GM23338 (cell line): ENCODE results near the gene PPIA. TPM values are rescaled to one million over a fixed set of nuclear protein-coding genes. Genes with fewer than 3 reads are reported as not detected.

ENCODE experiments used
- ATAC-seq: fragments of 200-7000 bp; cut with Tn5 transposase; 3 replicates; pipeline ENCODE4 v1.9.1; 2020
- DNase-seq: peaks from one replicate; pipeline ENCODE4 v3.0.0-alpha.2; 2015; ENCODE audit warnings: low spot score
- H2AFZ ChIP-seq: fragments of 200-600 bp; sonication (generic); 2 replicates; pipeline ENCODE4 v1.8.0; 2016; ENCODE audit warnings: antibody characterized with exemption, mild to moderate bottlenecking, moderate library complexity
- H3F3A ChIP-seq: fragments of 200-600 bp; sonication (generic); replicated peaks from 2 replicates; pipeline ENCODE4 v1.8.0; 2017; ENCODE audit warnings: antibody characterized with exemption, mixed run types, low read depth
- H3K27ac ChIP-seq: fragments of 200-600 bp; sonication (generic); 2 replicates; pipeline ENCODE4 v1.6.1; 2016; ENCODE audit warnings: low read depth
- H3K27me3 ChIP-seq: fragments of 200-600 bp; sonication (generic); 2 replicates; pipeline ENCODE4 v1.8.0; 2016; ENCODE audit warnings: mild to moderate bottlenecking, mixed run types, moderate library complexity; ENCODE audit not compliant: insufficient read depth
- H3K36me3 ChIP-seq: fragments of 200-600 bp; sonication (generic); 2 replicates; pipeline ENCODE4 v1.8.0; 2016; ENCODE audit warnings: mild to moderate bottlenecking; ENCODE audit not compliant: insufficient read depth
- H3K4me1 ChIP-seq: fragments of 200-600 bp; sonication (generic); 2 replicates; pipeline ENCODE4 v1.8.0; 2016; ENCODE audit warnings: mild to moderate bottlenecking, moderate library complexity; ENCODE audit not compliant: insufficient read depth
- H3K4me2 ChIP-seq: fragments of 200-600 bp; sonication (generic); 2 replicates; pipeline ENCODE4 v1.7.1; 2017; ENCODE audit warnings: mixed run types
- H3K4me3 ChIP-seq: fragments of 200-600 bp; sonication (generic); 2 replicates; pipeline ENCODE4 v1.6.1; 2016; ENCODE audit warnings: mixed run types
- H3K79me2 ChIP-seq: fragments of 200-600 bp; sonication (generic); replicated peaks from 2 replicates; pipeline ENCODE4 v1.8.0; 2017; ENCODE audit warnings: mild to moderate bottlenecking; ENCODE audit not compliant: insufficient read depth
- H3K9me2 ChIP-seq: fragments of 200-600 bp; sonication (generic); 2 replicates; pipeline ENCODE4 v1.8.0; 2017; ENCODE audit not compliant: insufficient read depth
- H4K20me1 ChIP-seq: fragments of 200-600 bp; sonication (generic); replicated peaks from 2 replicates; pipeline ENCODE4 v1.8.0; 2017; ENCODE audit warnings: mild to moderate bottlenecking; ENCODE audit not compliant: insufficient read depth
- H3K27ac Mint-ChIP-seq: 2 replicates; pipeline ENCODE4 v1.8.0; 2020; ENCODE audit warnings: inconsistent platforms, mild to moderate bottlenecking, moderate library complexity, mixed read lengths
- H3K27me3 Mint-ChIP-seq: 3 replicates; pipeline ENCODE4 v1.8.0; 2022; ENCODE audit warnings: low read depth, mild to moderate bottlenecking, moderate library complexity, mixed read lengths, inconsistent platforms; ENCODE audit not compliant: insufficient read depth, poor library complexity
- H3K36me3 Mint-ChIP-seq: 3 replicates; pipeline ENCODE4 v1.8.0; 2021; ENCODE audit warnings: low read depth, mild to moderate bottlenecking, inconsistent platforms, moderate library complexity, mixed read lengths
- H3K4me1 Mint-ChIP-seq: 3 replicates; pipeline ENCODE4 v1.8.0; 2020; ENCODE audit warnings: mild to moderate bottlenecking, inconsistent platforms, mixed read lengths
- H3K4me3 Mint-ChIP-seq: 3 replicates; pipeline ENCODE4 v1.8.0; 2021; ENCODE audit warnings: moderate library complexity, mild to moderate bottlenecking, inconsistent platforms, mixed read lengths
- H3K9me3 Mint-ChIP-seq: 3 replicates; pipeline ENCODE4 v1.8.0; 2020; ENCODE audit warnings: moderate library complexity, mild to moderate bottlenecking, inconsistent platforms, mixed read lengths
- CREB1 ChIP-seq: fragments of 250-450 bp; sonication (Bioruptor Pico); IDR thresholded peaks from 2 replicates; pipeline ENCODE4 v1.5.0; 2020; ENCODE audit warnings: low read depth, mild to moderate bottlenecking, moderate library complexity
- CTCF ChIP-seq, 2 experiments: fragments of 200-600 bp in 1 of 2; sonication (generic) in 1 of 2; conservative IDR thresholded peaks; 2 replicates each; pipeline versions ENCODE4 v1.5.1 to v1.6.1; 2016 to 2017; ENCODE audit warnings: antibody characterized with exemption in 2 of 2, low read depth in 2 of 2, mild to moderate bottlenecking in 2 of 2, moderate library complexity in 1 of 2
- ETS1 ChIP-seq: IDR thresholded peaks from 2 replicates; pipeline ENCODE4 v1.6.1; 2016; ENCODE audit warnings: antibody characterized with exemption
- EZH2phosphoT487 ChIP-seq: fragments of 200-600 bp; sonication (generic); IDR thresholded peaks from one replicate; pipeline ENCODE4 v1.8.1; 2018; ENCODE audit warnings: antibody characterized with exemption; ENCODE audit not compliant: unreplicated experiment
- JUNB ChIP-seq: IDR thresholded peaks from one replicate; pipeline ENCODE4 v1.6.1; 2016; ENCODE audit warnings: antibody characterized with exemption; ENCODE audit not compliant: unreplicated experiment
- NANOG ChIP-seq: IDR thresholded peaks from 2 replicates; pipeline ENCODE4 v1.6.1; 2016; ENCODE audit warnings: antibody characterized with exemption, borderline replicate concordance
- POLR2AphosphoS5 ChIP-seq: IDR thresholded peaks from 2 replicates; pipeline ENCODE4 v1.6.1; 2016; ENCODE audit warnings: antibody characterized with exemption, low read depth
- REST ChIP-seq: IDR thresholded peaks from one replicate; pipeline ENCODE4 v1.6.1; 2018; ENCODE audit warnings: antibody characterized with exemption; ENCODE audit not compliant: unreplicated experiment
- STAT1 ChIP-seq: IDR thresholded peaks from one replicate; pipeline ENCODE4 v1.6.1; 2016; ENCODE audit warnings: antibody characterized with exemption; ENCODE audit not compliant: unreplicated experiment
- ZNF331 ChIP-seq: fragments of 250-450 bp; sonication (Bioruptor Pico); IDR thresholded peaks from 2 replicates; pipeline ENCODE4 v1.5.0; 2020; ENCODE audit warnings: low read depth, mild to moderate bottlenecking, moderate library complexity
- ZNF462 ChIP-seq: fragments of 250-450 bp; sonication (Bioruptor Pico); IDR thresholded peaks from 2 replicates; pipeline ENCODE4 v1.5.0; 2020; ENCODE audit warnings: mild to moderate bottlenecking, moderate library complexity
- polyA plus RNA-seq: library from polyadenylated mRNA; unstranded; fragments of >200 nt; fragmentation: Nextera tagmentation; extraction: Ambion mirVana; gene quantifications from 2 replicates; pipeline ENCODE4 v1.2.1, GENCODE V29; 2016
- total RNA-seq: library from RNA; depleted of rRNA; stranded (reverse); fragments of >200 nt; shearing (Covaris generic); gene quantifications from 2 replicates; pipeline ENCODE4 v1.2.3, GENCODE V29; 2014

Gene PPIA
- total and polyA plus RNA-seq, 2 experiments from 2014 or later = 4,367 to 6,524 TPM

- Mint-ChIP-seq H3K9me3 (no peaks in the 10 kb centered on the region; the same call in 2 of the 3 replicates), H3K27me3 (peaks cover 22% of the 10 kb centered on the region), H3K27ac (no peak overlapping the region), H3K4me1 (peaks cover 21% of the 10 kb centered on the region), H3K36me3 (peaks cover 54% of the 10 kb centered on the region), H3K4me3 (no peak overlapping the region; the same call in 2 of the 3 replicates)
- H2AFZ ChIP-seq = no peak overlapping the region
- peaks cover 16% of the 10 kb centered on the region; the same call in 1 of the 2 replicates for H3K4me1 ChIP-seq
- H3K79me2 ChIP-seq = no peaks in the 10 kb centered on the region
- ATAC-seq (no peak), DNase-seq (no peak)
- no peak overlapping the region for H3K27ac ChIP-seq
- no peak overlapping the region for H3K4me3 ChIP-seq
- peaks cover 15% of the 10 kb centered on the region; the same call in 1 of the 2 replicates for H3K36me3 ChIP-seq
- H3K9me2 ChIP-seq = no peaks in the 10 kb centered on the region
- H3F3A ChIP-seq = 0 out of 2 replicates have a peak, but pooled peaks cover 3% of the 10 kb centered on the region
- no peak overlapping the region for H3K4me2 ChIP-seq
- H4K20me1 ChIP-seq = peaks cover 7% of the 10 kb centered on the region; the same call in 1 of the 2 replicates
- H3K27me3 ChIP-seq = no peaks in the 10 kb centered on the region
- no peak for TF ChIP-seq JUNB
- TF ChIP-seq REST = no peak
- no peak for TF ChIP-seq ETS1
- TF ChIP-seq STAT1 = no peak
- no peak for TF ChIP-seq NANOG
- no peak for TF ChIP-seq EZH2phosphoT487
- TF ChIP-seq ZNF462 = no peak
- no peak for TF ChIP-seq CREB1
- TF ChIP-seq ZNF331 (CRISPR knock-in tag) = no peak
- no peak for TF ChIP-seq POLR2AphosphoS5
- no peak for TF ChIP-seq CTCF (conservative IDR thresholded peaks at IDR 0.05; ENCODE audit: low read depth in 2 of 2)
These were observed 29.2 kb upstream of the PPIA start for GRCh38 chr7:44767134-44767911.
